Hematopoietic multipotent progenitor cell treated with erythropoietin and hydrocortisone succinate and interleukin-3 and kit ligand, for 17 days (in vitro differentiated cells): Measurements from ENCODE around the gene SOX13.
A peak's percentile ranks its signal among the peaks of the same experiment; 100 is the strongest.

ENCODE experiments used
- DNase-seq: peaks from one replicate; pipeline ENCODE4 v3.0.0-alpha.2; 2015; ENCODE audit warnings: low spot score

The SOX13 gene

DNA sequence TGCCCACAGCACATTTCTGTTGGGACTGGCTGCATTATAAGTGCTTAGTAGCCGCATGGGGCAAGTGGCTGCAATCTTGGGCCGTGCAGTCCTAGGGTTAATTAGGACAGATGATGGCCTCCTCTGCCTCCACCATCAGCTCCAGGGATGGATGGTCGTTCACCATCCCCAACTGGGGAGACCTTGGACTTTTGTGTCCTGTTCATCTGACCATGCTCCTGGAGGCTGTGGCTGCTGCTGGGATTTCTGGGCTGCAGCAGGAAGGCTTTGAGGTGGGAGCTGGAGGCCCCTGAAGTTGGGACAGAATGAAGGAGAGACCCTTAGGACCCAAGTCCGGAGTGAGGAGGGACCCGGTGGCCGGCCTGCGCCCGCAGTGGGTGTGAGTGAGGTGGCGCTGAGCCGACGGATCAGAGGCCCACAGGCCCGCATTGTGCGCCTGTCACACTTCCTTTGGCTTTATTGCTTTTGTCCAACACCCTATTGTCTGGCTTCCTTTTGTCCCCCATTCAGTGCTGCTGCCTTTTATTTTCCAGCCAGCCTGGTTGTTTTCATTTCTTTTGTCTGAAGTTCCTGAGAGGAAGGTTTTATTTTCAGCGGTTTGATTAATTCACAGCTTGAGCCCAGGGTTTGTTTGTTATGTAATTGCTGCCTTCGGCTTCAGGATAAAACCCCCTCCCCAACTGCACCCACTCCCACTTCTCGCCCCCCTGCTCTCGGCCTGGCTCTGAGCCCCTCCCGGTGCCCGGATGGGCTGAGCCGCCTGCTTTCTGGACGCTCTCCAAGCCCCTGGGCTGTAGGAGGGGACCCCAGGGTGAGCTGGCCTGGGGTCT lies 35.6 kb downstream of the SOX13 start:
- no peak for DNase-seq

DNA sequence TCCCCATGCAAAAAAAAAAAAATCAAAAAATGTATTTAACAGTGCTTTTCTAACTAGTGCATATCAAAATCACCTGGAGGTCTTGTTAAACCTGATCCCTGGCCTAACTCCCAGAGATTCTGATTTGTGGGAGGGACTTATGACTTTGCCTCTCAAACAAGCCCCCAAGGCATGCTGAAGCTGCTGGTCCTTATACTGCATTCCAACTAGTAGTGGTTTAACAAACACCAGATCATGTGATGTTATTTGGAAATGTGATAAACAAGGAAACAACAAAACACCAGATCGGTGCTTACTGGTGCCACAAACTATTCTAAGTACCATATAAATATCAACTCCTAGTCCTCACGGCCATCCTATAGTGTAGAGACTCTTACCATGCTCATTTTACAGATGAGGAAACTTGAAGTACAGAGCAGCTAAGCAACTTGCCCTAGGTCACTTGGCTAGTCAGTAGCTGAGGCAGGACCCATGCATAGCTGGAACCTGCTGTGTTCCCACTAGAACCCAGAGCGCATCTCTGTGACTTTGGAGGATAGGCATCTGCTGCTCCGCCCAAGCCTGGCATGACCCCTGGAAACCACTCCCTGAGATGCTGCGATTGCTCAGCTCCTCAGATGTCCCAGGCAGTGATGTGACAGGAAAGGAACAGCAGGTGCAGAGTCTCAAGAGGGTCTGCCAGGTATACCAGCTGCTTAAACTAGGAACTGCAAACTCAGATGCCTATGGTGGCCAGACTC lies 38.1 kb downstream of the SOX13 start:
- DNase-seq: no peak

DNA sequence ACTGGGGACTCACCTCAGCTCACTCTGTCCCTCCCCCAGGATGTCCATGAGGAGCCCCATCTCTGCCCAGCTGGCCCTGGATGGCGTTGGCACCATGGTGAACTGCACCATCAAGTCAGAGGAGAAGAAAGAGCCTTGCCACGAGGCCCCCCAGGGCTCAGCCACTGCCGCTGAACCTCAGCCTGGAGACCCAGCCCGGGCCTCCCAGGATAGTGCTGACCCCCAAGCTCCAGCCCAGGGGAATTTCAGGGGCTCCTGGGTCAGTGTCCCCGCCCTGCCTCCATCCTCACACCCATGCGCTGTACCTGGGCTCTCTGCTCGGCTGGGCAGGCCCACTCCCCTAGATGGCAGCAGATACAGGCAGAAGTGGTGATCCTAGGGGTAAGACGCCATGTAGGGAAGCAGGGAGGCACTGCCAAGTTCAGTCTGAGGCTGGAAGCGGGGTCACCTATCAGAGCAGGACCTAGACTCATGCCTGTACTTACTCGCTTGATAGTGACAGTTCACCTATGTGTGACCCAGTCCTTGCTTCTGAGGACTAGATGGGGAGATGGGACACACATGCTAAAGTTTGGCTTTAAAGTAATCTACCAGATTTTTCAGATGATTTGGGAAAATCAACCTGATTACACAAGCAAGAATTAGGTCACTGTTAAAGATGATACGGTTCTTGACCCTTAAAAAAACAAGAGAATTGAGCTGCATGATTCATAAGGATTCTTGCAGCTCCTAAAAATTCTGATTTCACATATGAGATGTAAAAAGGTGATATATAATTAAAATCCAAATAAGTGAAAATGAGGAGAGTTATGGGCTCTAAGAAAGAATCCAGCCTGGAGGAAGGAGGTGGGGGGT lies 40.2 kb downstream of the SOX13 start:
- no peak for DNase-seq

DNA sequence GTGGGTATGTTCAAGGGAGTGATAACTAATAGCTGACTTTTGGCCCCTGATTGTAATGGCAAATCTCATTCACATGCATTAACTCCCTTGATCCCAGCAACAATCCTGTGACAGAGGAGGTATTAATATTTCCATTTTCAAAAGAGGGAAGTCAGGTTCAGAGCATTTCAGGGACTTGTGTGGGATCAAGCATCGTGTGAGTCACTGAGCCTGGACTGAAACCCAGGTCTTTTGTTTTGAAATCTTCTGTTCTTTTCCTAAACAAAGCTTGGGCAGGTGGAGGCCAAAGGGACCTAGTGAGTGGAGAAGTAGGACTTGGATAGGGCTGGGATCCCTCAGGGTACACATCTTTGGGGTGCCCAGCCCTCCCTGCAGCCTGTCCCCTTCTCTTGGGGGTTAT lies 41.0 kb downstream of the SOX13 start:
- DNase-seq: no peak

DNA sequence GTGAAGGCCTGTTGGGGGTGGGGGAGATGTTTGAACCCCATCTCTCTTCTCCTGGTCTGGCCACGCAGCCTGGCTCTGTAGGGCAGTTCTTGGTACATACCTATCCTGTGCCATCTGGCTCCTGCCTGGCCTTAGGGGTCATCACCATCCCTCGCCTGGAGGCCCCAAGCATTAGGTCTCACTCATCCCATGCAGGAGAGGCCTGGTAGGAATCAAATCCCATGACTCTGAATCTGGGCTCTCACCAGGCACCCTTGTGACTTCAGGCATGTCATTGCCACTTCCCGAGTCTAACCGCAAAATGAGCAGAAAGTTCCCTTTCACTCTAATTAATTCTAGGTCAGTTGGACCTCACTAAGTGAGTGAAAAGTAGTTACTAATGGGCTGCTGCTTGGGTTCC lies 41.7 kb downstream of the SOX13 start:
- no peak for DNase-seq

DNA sequence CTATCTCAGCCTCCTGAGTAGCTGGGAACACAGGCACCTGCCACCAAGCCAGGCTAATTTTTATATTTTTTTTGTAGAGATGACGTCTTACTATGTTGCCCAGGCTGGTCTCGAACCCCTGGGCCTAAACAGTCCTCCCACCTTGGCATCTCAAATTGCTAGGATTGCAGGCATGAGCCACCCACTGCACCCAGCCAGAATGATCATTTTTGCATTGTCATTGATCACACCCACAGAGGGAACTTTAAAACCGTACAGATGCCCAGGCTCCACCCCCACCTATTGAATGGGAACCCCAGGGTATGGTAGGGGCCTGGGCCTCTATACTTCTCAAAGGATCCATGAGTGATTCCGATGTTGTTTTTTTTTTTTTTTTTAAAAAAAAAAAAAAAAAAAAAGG lies 42.2 kb downstream of the SOX13 start:
- DNase-seq: no peak

DNA sequence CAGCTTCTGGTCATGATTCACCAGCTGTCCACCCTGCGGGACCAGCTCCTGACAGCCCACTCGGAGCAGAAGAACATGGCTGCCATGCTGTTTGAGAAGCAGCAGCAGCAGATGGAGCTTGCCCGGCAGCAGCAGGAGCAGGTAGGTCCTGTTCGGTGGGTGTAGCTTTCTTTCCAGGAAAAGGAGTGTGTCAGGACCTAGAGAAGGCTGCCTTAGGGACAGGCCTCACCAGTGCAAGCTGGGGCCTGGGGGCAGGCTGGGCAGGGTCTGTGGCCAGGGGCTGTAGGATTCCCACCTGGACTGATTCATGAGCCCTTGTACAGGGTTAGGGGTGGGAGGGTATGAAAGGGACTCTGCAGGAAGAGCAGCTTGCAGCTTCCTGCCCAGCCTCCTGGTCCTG lies 43.6 kb downstream of the SOX13 start:
- no peak for DNase-seq

DNA sequence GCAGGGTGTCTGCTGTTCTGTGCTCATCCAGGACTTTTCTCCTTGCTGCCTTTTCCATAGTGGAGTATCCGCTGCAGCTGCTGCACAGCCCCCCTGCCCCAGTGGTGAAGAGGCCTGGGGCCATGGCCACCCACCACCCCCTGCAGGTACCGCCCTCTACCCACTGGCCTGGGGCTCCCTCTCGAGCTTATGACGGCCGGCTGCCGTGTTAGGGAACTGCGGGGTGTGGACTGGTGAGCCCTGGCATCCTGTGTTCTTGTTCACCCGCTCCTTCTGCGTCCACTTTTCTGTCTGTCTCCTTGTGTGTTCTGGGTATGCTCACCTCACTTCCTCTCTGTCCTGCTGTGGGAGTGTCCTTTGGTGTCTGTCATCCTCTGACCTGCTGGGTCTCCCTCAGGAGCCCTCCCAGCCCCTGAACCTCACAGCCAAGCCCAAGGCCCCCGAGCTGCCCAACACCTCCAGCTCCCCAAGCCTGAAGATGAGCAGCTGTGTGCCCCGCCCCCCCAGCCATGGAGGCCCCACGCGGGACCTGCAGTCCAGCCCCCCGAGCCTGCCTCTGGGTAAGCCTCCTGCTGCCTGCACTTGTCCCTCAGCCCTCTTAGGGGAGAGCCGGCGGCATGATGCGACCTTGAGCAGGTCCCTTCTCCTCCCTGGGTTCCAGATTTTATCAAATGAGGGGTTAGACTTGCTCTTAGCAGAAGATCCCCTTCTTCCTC lies 49.1 kb downstream of the SOX13 start:
- no peak for DNase-seq

DNA sequence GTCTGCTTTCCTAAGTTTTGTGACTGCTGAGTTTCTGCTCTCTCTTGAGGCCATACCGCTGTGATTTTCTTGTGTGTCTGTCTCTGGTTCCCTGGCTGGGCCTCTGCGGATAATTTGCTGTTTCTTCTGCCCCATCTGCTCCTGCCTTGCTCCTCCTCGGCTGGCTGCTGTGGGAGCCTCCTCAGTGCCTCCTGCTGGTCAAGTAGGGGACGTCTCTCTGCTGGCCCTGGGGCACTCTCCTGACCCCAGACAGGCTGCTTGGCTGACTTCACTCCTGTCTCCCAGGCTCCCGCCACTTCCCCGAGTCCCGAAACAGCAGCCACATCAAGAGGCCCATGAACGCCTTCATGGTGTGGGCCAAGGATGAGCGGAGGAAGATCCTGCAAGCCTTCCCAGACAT lies 50.5 kb downstream of the SOX13 start:
- no peak for DNase-seq

DNA sequence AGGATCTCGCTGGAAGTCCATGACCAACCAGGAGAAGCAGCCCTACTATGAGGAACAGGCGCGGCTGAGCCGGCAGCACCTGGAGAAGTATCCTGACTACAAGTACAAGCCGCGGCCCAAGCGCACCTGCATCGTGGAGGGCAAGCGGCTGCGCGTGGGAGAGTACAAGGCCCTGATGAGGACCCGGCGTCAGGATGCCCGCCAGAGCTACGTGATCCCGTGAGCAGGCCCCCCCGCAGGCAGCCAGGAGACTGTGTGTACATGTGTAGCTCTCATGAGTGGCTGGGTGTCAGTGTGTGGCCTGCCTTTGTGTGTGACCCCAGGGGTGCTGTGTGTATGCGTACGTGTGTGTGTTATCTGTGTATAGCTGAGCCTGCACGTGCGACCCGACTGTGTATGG lies 51.7 kb downstream of the SOX13 start:
- no peak for DNase-seq

DNA sequence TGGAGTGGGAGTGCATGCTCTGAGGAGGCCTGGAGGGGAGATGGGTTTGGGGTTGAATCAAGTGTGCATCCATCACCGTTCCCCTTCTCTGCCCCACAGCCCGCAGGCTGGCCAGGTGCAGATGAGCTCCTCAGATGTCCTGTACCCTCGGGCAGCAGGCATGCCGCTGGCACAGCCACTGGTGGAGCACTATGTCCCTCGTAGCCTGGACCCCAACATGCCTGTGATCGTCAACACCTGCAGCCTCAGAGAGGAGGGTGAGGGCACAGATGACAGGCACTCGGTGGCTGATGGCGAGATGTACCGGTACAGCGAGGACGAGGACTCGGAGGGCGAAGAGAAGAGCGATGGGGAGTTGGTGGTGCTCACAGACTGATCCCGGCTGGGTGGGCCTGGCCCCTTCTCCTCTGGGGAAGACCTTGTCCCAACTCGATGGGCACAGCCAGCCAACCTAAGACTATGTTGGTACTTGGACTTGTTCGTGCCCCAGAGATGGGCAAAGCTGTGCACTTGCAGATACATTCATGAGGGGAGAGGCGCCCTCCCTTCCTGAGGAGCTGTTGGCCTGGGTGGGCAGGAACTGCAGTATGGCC lies 52.9 kb downstream of the SOX13 start:
- no peak for DNase-seq

DNA sequence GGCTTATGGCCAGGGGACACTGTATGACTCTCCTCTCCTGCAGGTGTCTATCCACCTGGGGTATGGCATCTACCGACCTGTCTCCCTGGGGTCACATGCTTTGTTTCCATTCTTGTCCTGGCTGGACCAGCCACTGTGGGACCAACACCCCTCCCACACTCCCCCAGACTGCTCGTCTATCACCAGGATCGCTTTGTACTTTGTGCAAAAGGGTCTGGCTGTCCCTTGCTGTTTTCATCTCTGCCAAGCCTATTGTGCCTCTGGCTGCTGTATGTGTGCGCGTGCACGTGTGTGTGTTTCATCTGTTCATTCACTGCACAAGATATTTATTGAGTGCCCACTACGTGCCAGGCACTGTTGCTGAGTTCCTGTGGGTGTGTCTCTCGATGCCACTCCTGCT lies 53.5 kb downstream of the SOX13 start:
- DNase-seq: no peak

DNA sequence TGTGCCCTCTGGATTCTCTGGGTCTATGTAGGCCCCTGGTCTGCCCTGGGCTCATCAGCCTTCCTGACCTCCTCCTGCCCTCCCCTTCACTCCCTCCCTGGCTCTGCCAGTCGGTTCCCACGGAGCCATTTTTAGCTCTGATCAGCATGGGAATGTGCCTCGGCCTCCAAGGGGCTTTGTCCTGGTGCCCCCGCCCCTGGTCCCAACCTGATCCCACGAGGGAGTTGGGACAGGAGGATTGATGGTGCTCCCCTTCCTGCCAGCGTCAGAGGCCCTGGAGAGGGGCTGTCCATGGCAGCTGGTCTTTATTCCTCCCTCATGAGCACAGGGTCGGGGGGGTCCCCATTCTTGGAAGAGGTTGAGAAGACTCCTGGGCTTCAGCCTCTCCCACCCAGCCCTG lies 54.0 kb downstream of the SOX13 start:
- DNase-seq: no peak

DNA sequence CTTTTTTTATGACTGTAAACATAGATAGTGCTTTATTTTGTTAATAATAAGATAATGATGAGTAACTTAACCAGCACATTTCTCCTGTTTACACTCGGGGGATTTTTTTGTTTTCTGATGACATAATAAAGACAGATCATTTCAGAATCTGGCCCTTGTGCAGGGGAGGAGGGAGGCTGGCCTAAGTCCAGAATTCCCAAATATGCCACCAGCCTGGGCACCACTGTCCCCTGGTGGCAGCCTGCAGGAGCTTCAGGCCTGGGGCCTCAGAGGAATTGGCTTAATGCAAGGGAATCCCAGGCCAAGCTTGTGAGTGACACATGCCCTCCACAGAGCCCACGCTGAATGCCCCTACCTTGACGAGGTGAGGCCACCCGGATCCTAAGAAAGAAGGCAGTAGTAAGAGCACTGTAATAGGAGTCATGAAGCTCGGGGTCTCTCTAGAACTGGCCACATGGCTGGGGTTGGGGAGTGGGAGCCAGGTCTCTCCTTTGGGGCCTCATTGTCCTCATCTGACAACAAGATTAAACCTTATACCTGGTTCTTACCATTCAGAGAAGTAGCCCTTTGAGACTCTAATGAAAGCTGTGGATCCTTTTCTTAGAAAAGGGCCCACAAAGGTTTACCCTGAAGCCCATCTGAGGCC lies 54.8 kb downstream of the SOX13 start:
- DNase-seq: peak; percentile 8

DNA sequence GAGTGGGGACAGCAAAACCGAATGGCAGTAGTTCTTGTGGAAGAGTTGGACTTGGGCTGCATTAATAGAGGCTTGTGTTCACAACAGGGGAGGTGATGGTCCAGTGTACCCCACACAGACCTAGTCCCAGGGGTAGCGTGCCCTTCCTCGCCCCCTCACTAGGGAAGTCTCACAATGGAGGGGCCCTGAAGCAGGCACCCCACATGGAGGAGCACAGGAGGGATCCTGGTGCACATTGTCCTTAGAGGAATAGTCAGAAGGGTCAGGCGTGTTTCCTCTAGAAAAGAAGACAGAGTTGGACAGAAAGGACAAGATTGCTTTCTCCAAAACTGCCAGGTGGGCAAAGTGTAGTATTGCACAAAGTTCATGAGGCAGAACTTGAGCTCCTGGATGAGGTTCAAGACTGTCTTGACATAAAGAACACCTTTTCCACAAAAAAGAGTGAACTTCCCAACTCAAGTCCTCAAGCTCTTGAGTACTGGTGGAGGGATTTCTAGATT lies 55.6 kb downstream of the SOX13 start:
- DNase-seq: no peak

DNA sequence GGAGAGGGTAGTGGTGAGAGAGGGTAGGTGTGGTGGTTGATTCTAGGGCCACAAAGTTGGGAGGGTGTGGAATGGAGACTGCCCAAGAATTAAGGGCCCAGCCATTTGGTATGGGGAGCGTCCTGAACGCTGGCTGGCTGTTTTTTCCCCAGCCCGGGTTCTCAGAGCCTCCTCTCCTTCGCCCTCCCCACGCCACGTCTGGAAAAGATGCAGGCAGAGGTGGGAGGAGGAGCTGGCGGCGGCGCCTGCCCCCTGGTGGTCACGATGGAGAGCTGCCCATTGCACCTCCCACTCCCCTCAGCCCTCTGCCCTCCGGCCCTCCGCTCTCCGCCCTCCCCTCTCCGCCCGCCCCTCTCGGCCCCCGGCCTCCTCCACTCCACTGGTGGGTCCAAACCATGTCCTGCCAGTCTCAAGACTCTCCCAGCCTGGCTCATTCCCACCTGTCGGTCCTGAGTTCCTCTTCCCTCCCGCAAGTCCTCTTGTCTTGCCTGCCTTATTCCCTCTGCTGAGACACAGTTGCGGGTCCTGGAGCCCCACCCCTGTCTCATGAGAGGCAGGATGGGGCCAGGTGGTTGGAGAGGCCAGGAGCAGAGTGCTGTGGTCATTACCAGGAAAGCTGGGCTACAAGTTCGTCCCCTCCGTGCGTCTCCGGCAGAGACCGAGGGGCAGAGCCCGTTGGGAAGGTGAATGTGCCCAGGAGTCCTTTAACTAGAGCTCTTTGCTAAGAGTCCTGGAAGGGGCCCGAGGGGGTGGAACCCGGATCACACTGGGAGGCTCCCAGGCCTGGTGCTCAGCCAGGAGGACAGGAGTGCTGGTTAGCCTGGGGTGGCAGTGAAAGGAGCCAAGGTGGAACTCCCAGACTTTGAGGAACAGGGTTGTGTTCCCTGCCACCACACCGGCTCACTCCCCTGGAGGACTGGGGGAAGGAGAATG lies 56.3 kb downstream of the SOX13 start:
- DNase-seq: peak; percentile 35

DNA sequence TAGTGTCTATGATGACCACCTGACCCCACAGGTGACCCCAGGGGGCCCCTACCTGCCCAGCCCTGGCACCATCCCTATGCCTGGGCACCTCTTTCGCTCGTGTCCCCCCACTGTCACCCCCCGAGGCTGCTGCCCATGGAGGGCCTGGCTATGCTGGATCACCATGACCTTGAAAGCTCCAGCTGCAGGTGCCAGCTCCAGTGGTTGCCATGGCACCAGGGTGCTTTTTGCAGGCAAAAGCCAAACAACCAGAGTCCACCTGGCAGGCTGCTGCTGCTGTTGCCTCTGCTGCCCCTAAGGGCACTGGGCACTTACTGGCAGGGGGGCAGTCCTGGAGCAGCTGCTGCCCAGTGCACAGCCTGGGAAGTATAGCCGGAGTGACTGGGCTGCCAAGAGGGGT lies 57.3 kb downstream of the SOX13 start:
- DNase-seq: no peak

DNA sequence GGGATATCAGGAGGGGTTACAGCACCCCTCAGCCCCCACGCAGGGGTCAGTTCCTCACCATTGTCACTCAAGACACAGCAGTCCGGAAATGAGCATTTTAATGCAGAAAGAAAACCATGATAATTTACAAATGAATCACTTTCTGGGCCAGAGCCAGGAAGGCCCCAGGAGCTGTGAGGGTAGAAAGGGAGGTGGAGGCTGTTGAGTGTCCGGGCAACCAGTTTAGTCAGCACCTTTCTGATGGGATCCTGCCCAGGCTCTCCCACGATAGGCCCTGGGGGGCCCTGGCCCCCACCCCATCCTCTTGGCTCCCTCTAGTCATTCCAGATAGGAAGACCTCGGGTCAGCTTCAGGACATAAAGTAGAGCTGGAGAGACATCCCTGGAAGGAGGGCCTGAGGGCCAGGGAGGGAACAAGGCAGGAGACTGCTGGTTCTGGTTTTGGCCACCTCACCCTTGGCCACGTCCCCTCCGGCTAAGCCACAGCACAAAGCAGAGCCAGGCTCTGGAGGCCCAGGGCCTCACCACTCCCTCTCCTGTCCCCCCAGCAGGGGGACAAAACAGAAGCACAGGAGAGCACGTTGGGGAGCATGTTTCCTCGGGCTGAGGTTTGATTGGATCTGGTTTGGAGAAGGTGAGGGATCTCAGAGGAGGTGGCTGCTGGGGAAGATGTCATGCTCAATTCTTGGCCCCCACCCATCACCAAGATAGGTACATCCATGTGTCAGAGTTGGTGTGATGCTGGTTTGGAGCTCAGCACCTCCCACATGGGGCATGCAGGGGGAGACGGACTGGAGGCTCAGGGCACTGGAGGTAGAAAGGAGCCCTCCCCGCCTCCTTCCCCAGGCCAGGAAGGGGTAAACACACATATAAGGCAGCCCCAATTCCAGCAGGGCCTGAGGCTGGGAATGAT lies 58.3 kb downstream of the SOX13 start:
- no peak for DNase-seq

DNA sequence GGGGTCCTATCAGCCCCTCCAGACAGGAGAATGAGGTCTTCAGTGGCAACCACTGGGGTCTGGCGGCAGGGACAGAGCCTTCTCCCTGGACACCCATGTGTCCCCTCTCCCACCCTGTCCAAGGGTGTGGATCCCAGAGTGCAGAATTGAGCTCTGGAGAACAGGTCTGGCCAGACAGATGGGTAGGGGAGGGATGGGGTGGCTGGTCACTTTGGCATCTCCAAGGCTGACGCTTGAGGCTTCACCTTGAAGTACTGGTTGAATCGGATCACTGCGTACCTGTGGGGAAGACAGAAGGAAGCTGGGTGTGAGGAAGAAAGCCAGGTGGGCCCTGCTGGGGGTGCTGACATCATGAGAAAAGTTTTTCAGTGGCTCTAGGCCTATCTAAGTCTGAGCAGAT lies 59.1 kb downstream of the SOX13 start:
- DNase-seq: no peak
